ENCODE data around the gene GSX1.
"Not testable (repeated sequence)": the region's sequence is repeated elsewhere in the genome, so short reads cannot be mapped to it uniquely, and the experiment has no call there.

Gene GSX1

DNA sequence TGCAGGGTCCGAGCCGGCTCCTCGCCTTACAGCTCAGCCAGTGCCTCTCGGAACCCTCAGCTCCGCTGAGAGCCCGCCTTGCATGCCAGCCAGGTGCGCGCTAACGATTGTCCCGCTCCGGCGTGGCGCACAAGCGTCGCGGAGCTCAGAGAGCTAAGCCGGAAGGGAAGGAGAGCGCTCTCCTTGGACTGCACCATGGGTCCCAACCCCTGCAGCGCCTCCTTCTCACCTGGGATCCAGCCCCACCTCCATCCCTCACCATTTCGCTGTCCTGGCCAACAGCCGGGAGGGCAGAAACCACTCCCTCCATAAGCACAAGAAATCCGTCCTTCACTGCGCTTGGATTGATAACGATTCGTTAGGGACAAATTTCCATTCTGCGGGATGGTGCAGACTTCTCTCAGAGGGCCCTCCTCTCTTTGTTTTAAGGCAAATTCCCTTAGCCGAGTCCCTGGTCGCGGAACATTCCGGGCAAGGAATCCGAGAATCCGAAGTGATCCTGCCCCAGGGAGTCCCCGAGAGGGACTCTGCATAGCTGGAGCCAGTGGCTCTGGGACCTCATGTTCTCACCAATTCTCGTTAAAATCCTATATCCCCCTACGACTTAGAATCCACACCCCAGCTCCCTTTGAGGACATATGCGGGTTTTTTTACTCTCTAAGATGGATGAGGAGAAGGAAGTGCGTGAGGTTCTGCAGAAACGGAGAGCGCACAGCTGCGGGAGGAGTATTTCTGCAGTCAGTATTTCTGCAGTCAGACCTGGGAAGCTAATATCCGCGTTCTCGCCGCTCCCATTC lies 2.8 kb downstream of the GSX1 start:
- DNase-seq = no peak

DNA sequence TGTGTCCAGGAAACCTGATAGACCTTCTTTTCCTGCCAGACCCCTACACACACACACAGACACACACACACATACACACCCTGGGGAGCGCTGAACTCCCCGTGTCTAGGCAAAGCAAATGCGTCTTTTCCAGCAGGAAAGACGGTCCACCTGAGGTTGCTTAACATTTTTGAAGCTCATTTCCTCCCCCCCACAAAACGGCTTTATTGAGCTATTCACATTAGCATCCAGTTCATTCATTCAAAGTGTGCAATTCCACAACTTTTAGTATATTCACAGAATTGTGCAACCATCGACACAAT lies 3.4 kb downstream of the GSX1 start:
- no peak for DNase-seq

DNA sequence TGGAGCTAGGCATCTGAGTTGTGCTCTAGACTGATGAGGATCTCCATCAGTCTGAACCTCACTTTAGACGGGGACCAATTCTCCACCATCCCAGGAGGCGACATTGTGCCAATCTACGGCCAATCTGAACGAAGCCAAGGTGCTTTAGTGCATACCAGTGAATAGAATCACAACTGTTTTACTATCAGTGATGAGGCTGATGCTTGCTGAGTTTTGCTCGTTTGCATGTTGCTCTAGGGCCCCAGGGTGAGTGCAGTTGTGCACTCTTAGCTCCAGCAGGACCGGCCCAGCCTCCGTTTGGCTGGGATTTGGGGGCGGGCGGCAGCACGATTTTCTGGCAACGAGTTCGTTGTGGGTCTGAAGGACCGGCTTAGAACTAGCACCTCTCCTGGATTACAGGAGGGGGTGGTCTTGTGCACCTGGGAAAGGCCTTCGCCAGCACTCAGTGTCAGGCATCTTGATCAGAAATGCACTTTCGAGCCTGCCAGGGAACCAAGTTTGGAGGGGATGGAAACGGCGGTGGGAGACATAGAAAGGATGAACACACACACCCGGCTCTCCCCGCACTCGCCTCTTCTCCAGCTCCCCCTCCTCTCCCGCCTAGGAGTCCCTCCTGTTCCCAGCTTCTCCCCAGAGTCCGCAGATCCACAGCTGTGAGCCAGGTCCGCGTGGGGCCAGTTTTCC lies 4.4 kb downstream of the GSX1 start:
- DNase-seq = no peak

GRCh38 chr13:27797228-27797624 lies 4.9 kb downstream of the GSX1 start:
- no peak for DNase-seq

DNA sequence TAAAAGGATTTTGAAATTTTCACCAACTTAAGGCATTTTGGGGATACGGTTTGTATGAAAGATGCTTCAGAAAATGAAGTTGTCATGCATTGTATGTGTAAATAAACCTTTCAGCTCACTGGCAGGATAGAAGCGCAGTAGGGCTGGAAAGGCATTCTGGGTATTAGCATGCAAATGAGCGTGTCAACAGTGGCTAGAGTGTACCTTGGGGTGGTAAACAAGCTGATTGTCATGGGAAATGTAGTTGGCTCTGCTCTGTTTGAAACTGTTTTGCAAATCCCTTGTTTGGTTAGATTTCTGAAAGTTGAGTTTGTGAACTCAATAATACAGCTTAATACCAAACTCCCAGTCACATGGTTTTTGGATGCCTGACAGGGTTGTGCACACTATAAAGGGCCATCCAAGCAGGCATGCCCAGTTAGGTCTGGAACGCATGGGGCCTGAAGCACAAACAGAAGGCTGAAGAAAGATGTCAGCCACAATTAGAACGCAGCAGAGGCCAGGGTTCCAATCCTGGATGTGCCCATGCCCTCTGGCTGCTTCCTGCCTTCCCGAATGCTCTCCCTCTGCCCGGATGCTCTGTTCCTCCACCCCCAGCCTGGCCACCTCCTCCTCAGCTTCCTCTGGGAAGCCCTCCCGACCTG lies 14.6 kb downstream of the GSX1 start:
- no peak for DNase-seq

DNA sequence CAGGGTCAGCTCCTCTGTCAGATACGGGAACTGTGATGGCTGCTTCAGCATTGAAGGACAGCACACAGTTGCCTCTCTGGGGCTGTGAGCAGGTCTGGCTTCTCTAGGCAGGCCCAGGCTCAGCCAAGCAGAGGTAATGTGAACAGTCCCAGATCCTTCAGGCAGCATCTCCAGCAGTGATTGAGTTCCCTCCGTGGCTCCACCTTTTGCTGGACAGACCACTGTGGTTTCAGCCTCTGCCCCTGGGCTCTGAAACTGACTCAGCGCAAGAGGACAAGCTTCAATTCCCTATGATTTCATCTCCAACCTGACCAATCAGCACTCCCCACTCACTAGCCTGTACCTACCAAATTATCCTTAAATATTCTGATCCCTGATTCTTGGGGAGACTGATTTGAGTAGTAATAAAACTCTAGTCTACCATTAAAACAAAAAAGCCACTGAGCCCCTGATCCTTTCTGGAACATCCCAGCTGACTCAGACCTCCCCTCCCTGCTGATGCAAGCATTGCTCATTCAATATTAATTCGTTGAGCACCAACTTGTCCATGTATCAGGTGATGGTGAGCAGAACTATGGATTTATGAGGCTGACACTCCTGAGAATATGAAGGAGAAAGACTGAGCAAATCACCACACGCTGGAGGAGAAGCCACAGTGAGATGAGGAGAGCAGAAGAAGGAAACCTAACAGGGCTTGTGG lies 16.7 kb downstream of the GSX1 start:
- DNase-seq = no peak

DNA sequence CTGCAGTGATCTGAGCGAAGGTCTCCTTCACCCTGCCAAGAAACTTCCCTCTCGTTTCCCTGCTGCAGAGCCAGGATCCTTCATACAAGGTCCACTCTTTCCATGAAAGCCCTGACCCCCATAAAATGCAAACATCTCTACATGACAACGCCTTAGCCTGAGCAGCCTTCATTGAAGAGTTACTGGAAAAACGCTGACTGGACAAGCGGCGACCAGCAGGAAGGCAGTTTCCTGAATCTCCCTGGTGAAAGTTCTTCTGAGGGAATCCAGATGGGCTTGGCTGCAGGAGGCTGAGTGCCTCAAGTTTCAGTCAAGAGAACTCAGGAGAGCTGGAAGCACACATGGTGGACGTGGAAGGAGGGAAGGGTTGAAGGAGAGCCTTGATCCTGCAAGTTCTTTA lies 17.7 kb downstream of the GSX1 start:
- DNase-seq = no peak

DNA sequence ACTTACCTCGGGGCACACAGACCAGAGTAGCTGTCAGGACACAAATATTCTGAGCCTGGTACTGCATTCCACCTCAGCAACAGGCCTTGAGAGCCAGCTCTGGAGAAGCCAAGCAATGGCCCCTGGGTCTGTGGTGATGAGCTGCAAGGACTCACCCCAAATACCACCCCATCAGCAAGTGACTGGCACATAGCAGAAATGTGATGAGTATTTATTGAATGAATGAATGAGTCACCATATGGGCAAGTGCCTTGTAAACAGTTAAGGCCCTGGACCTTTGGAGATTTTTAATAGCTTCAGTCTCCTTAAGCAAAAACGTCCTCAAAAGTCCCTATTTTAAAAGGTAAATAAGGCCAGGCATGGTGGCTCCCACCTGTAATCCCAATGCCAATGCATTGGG lies 18.2 kb downstream of the GSX1 start:
- DNase-seq = no peak

- no peak for DNase-seq
Observed at GRCh38 chr13:27813826-27814225, 21.5 kb downstream of the GSX1 start.

- DNase-seq = not testable (repeated sequence)
Observed at GRCh38 chr13:27817832-27818231, 25.5 kb downstream of the GSX1 start.

GRCh38 chr13:27820524-27821482 lies 28.5 kb downstream of the GSX1 start:
- DNase-seq = no peak

- no peak for DNase-seq
Observed at GRCh38 chr13:27821566-27821965, 29.3 kb downstream of the GSX1 start.

- DNase-seq = no peak
Observed at GRCh38 chr13:27822258-27822872, 30.1 kb downstream of the GSX1 start.

DNA sequence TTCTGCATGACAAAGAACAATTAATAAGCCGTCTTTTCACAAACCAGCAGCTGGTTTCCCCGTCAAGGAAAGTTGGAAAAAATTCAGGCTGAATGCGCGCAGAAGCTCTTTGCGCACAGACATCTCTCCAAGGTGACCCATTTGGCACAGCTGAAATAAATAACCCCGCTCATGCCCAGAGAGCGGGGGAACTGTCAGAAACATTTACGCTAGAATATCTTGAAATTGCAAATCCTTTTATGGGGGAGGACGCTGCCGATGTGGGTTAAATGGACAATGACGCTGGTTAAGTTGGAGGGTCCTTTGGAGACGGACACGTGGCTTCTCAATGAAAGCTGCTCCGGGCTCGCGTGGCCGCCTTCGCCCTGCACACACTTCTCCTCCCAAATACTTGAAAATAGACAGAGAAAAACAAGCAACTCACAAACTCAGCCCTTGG lies 30.6 kb downstream of the GSX1 start:
- no peak for DNase-seq

GRCh38 chr13:27824121-27824520 lies 31.8 kb downstream of the GSX1 start:
- no peak for DNase-seq

DNA sequence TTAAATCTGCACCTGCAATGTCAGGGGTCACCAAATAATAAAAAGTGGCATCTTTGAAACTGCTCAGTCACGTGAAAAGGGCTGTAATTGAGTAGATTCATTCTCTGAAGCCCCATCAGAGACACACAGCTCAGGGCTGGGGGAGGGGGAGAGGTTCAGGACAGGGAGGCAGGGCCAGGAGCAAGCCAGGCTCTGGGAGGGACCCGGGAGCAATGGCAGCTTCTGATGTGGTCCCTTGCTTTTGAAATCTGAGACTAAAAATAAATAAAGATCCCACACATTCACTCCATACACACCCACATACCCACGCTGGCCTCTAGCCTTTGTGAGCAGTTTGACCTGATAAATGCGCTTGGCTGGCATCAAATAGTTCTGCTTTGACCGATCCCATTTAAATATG lies 32.8 kb downstream of the GSX1 start:
- DNase-seq = no peak

GRCh38 chr13:27826379-27827353 lies 34.4 kb downstream of the GSX1 start:
- peak; percentile 74 for DNase-seq

DNA sequence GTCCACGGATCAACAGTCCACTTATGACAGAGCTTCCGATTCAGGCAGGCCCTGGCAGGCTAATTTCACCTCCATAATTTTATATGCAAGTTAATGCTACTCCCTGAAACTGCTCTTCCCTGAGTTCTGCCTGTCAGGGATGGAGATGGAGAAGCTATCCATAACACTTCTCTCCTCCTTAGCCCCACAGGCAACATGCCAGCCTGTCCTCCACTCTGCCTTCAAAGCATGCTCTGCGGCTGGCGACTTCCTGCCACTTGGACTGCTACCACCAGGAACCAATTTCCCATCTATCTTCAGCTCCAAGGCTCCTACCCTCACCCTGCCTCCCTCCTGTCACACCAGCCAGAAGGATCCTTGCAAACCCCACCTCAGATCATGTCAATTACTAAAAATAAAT lies 35.4 kb downstream of the GSX1 start:
- no peak for DNase-seq

- peak; percentile 77 for DNase-seq
Observed at GRCh38 chr13:27830010-27830409, 37.7 kb downstream of the GSX1 start.

GRCh38 chr13:27833206-27833605 lies 40.9 kb downstream of the GSX1 start:
- no peak for DNase-seq

DNA sequence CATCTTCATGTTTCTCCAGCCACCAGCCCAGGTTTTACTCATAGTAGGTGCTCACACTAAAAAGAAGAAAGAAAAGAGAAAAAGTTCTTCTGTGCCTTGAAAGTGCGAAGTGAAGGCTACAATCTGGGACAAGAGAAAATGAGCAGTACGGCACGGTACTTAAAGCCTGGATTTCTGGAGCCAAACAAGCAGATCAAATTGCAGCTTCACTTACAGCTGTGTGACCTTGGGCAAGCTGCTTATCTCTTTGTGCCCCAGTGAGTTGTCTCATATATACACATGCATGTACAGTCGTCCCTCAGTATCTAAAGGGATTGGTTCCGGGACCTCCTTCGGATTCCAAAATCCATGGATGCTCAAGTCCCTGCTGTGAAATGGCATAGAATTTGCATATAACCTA lies 41.8 kb downstream of the GSX1 start:
- DNase-seq = no peak

Measured in activated CD4-positive, CD25-positive, alpha-beta regulatory T cell treated with anti-CD3 and anti-CD28 coated beads, Interleukin-2, amount 50 U/mL, for 72 hours (primary cell).